ENCODE data around the gene DNAH3.

The DNAH3 gene

GRCh38 chr16:20940871-20941635 is 209.6 kb downstream of the DNAH3 start:
- Histone ChIP-seq H2AFZ (ENCODE audit: low read depth) (no peak overlapping the region), H3K4me1 (ENCODE audit: low read depth, poor library complexity, severe bottlenecking) (no peaks in the 10 kb centered on the region), H3K4me2 (no peak overlapping the region), H3K79me2 (ENCODE audit: insufficient read depth, low read depth) (no peaks in the 10 kb centered on the region), H3K9ac (no peak overlapping the region), H3K36me3 (ENCODE audit: insufficient read depth) (no peaks in the 10 kb centered on the region), H3K27ac (no peak overlapping the region), H4K20me1 (ENCODE audit: insufficient read depth) (no peaks in the 10 kb centered on the region), H3K4me3 (IDR thresholded peaks at IDR 0.05; ENCODE audit: insufficient read depth, low read depth, low read length) (no peak overlapping the region), H3K27me3 (ENCODE audit: insufficient read depth, low read depth) (no peaks in the 10 kb centered on the region)
- no peak for TF ChIP-seq CTCF (conservative IDR thresholded peaks at IDR 0.05; ENCODE audit: low read depth, low read length)

GRCh38 chr16:20939611-20940010 is 211.0 kb downstream of the DNAH3 start:
- Histone ChIP-seq H3K79me2 (ENCODE audit: insufficient read depth, low read depth) (no peaks in the 10 kb centered on the region), H3K27me3 (ENCODE audit: insufficient read depth, low read depth) (no peaks in the 10 kb centered on the region), H2AFZ (ENCODE audit: low read depth) (no peak overlapping the region), H3K9ac (no peak overlapping the region), H3K4me3 (IDR thresholded peaks at IDR 0.05; ENCODE audit: insufficient read depth, low read depth, low read length) (no peak overlapping the region), H4K20me1 (ENCODE audit: insufficient read depth) (no peaks in the 10 kb centered on the region), H3K4me1 (ENCODE audit: low read depth, poor library complexity, severe bottlenecking) (no peaks in the 10 kb centered on the region), H3K27ac (no peak overlapping the region), H3K36me3 (ENCODE audit: insufficient read depth) (no peaks in the 10 kb centered on the region), H3K4me2 (no peak overlapping the region)
- no peak for TF ChIP-seq CTCF (conservative IDR thresholded peaks at IDR 0.05; ENCODE audit: low read depth, low read length)

GRCh38 chr16:20938426-20938825 is 212.2 kb downstream of the DNAH3 start:
- H3K9ac ChIP-seq = no peak overlapping the region
- no peak overlapping the region for H3K27ac ChIP-seq
- no peaks in the 10 kb centered on the region for H3K36me3 ChIP-seq (ENCODE audit: insufficient read depth)
- no peaks in the 10 kb centered on the region for H3K27me3 ChIP-seq (ENCODE audit: insufficient read depth, low read depth)
- no peak for TF ChIP-seq CTCF (conservative IDR thresholded peaks at IDR 0.05; ENCODE audit: low read depth, low read length)
- H3K79me2 ChIP-seq (ENCODE audit: insufficient read depth, low read depth) = no peaks in the 10 kb centered on the region
- no peak overlapping the region for H2AFZ ChIP-seq (ENCODE audit: low read depth)
- no peak overlapping the region for H3K4me2 ChIP-seq
- no peak overlapping the region for H3K4me3 ChIP-seq (IDR thresholded peaks at IDR 0.05; ENCODE audit: insufficient read depth, low read depth, low read length)
- H3K4me1 ChIP-seq (ENCODE audit: low read depth, poor library complexity, severe bottlenecking) = no peaks in the 10 kb centered on the region
- H4K20me1 ChIP-seq (ENCODE audit: insufficient read depth) = no peaks in the 10 kb centered on the region

- Histone ChIP-seq H3K4me3 (IDR thresholded peaks at IDR 0.05; ENCODE audit: insufficient read depth, low read depth, low read length) (no peak overlapping the region), H2AFZ (ENCODE audit: low read depth) (no peak overlapping the region), H3K4me2 (no peak overlapping the region), H4K20me1 (ENCODE audit: insufficient read depth) (no peaks in the 10 kb centered on the region), H3K79me2 (ENCODE audit: insufficient read depth, low read depth) (no peaks in the 10 kb centered on the region), H3K27me3 (ENCODE audit: insufficient read depth, low read depth) (no peaks in the 10 kb centered on the region), H3K27ac (no peak overlapping the region), H3K9ac (no peak overlapping the region), H3K36me3 (ENCODE audit: insufficient read depth) (no peaks in the 10 kb centered on the region), H3K4me1 (ENCODE audit: low read depth, poor library complexity, severe bottlenecking) (no peaks in the 10 kb centered on the region)
- no peak for TF ChIP-seq CTCF (conservative IDR thresholded peaks at IDR 0.05; ENCODE audit: low read depth, low read length)
Observed at GRCh38 chr16:20937736-20938135, 212.9 kb downstream of the DNAH3 start.
